LNCAP (cell line): ENCODE results near the gene ADGRD1.

ENCODE experiments used
- TF ChIP-seq, protein P1 (sequence below): fragments of 450-650 bp; IDR thresholded peaks from 2 replicates; pipeline ENCODE4 v1.5.1; 2017; ENCODE audit warnings: mild to moderate bottlenecking

ADGRD1 gene

GRCh38 chr12:131057211-131057721, 103.6 kb downstream of the ADGRD1 start:
- TF ChIP-seq, protein P1, sequence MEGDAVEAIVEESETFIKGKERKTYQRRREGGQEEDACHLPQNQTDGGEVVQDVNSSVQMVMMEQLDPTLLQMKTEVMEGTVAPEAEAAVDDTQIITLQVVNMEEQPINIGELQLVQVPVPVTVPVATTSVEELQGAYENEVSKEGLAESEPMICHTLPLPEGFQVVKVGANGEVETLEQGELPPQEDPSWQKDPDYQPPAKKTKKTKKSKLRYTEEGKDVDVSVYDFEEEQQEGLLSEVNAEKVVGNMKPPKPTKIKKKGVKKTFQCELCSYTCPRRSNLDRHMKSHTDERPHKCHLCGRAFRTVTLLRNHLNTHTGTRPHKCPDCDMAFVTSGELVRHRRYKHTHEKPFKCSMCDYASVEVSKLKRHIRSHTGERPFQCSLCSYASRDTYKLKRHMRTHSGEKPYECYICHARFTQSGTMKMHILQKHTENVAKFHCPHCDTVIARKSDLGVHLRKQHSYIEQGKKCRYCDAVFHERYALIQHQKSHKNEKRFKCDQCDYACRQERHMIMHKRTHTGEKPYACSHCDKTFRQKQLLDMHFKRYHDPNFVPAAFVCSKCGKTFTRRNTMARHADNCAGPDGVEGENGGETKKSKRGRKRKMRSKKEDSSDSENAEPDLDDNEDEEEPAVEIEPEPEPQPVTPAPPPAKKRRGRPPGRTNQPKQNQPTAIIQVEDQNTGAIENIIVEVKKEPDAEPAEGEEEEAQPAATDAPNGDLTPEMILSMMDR: no peak

- TF ChIP-seq, protein P1: no peak
Measured at GRCh38 chr12:131057722-131058515, 104.2 kb downstream of the ADGRD1 start.

- TF ChIP-seq, protein P1: no peak
Measured at GRCh38 chr12:131058700-131059099, 105.0 kb downstream of the ADGRD1 start.

DNA sequence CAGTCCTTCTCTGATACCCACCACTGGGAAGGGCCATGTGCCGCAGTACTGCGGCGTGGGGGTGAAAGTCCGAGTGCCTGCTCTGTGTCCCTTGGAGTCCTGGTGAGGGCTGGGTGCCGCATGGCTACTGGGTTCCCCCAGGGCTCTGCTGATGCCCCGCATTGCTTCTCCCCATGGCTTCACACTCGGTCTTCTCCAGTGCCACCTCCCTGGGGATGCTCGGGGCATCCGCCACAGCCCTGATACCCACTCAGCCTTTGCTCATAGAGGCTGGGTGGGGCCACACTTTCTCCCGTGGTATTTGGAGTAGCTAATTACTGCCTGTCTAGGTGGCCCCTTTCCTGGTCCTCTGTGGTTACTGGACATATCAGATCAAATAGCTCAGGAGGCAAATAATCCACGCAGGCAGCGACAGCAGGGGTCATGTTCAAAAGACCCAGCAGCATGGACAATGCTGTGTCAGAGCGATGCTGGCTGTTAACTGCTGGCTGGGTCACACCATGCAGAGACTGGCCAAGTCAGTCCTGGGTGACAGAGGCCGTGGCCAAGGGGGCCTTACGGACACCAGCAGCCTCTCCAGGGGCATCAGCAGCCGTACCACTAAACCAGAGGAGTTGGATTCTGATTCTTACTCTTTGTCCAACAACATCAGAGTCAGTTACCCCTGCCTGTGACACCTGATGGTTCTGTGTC, 106.5 kb downstream of the ADGRD1 start:
- TF ChIP-seq, protein P1: no peak

DNA sequence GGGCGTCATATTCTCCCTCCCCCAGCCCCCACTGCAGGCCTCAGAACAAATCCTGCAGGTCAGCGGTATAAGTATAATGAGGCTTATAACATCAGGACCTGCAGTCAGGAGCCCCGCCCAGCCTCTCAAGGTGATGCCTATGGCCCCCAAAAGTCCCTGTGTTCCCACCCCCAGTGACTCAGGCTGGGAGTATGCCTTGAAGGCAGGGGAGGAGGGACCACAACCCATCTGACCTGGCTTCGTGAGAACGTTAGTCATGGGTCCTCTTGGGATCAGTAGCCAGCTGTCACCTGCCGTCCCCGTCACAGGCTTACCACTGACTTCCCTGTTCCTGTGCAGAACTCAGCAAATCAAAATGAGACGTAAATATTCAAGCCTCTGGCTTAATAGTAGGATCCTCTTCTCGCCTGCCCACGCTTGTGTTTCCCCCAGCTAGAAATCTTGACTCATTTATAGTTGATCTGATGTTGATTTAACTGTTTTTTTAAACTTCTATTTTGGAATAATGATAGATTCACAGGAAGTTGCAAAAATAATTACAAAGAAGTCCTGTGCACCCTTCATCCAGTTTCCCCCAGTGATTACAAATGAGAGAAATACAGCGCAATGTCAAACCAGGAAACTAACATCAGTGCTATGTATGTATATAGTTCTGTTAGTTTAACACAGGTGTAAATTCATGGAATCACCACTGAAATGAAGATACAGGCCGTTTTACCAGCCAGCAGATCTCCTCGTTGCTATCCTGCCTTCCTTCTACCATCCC, 107.5 kb downstream of the ADGRD1 start:
- TF ChIP-seq, protein P1: no peak

- TF ChIP-seq, protein P1: no peak
Measured at GRCh38 chr12:131063413-131063812, 109.7 kb downstream of the ADGRD1 start.

DNA sequence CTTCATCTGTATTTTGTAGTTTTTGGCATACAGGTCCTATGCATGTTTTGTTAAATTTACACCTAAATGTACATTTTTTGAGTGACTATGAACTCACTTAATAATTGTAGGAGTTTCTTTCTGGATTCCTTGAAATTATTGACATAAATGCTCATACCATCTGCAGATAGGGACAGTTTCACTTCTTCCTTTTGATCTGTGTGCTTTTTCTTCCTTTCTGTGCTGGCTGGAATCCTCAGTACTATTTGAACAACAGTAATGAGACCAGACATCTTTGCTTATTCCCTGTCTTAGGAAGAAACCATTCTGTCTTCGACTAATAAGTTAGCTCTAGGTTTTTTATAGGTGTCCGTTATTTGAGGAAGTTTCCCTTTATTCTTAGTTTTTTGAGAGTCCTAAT, 110.3 kb downstream of the ADGRD1 start:
- TF ChIP-seq, protein P1: no peak
